ENCODE data around the gene RPS21. TPM values are rescaled to one million over a fixed set of nuclear protein-coding genes. Genes with fewer than 3 reads are reported as not detected.

RPS21 gene
- total and polyA plus RNA-seq, 2 of the 13 experiments (the other 11 are each of a cell fraction or from before 2014, with no cell fraction given) = 2,647 to 11,063 TPM

DNA sequence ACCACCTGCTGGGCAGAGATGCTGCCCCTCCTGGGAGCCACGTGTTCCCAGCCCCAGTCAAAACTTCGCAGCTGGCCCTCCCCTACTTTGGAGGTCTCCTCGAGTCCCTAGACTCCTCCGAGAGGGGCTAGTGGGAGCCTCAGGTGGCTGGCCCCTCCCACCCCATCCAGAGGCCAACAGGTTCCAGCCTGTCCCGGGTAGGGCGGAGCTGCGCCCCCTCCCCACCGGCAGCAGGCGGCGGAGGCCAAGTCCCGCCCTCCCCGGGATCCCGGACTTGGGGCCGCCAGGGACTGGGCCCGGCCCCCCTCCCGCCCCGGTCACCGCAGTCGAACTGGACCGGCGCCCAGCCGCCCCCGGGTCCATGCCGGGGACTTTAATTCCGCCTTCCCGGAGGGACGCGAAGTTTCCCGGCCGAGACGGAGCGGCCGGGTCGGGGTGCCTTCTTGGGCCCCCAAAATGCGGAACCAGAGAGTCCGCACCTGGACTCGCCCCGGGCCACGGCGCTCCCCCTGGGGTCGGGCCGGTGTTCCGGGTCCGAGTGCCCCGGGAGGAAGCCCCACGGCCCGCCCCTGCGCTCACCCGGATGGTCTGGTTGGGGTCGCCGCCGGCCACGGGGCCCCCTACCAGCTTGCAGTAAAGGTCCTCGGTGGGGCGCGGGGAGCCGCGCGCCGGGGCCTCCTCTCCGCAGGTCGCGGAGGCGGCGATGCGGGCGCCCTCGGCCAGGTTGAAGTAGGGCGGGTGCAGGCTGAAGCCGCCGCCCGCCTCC lies 20.4 kb upstream of the RPS21 start (continued):
- TF ChIP-seq, protein P1, sequence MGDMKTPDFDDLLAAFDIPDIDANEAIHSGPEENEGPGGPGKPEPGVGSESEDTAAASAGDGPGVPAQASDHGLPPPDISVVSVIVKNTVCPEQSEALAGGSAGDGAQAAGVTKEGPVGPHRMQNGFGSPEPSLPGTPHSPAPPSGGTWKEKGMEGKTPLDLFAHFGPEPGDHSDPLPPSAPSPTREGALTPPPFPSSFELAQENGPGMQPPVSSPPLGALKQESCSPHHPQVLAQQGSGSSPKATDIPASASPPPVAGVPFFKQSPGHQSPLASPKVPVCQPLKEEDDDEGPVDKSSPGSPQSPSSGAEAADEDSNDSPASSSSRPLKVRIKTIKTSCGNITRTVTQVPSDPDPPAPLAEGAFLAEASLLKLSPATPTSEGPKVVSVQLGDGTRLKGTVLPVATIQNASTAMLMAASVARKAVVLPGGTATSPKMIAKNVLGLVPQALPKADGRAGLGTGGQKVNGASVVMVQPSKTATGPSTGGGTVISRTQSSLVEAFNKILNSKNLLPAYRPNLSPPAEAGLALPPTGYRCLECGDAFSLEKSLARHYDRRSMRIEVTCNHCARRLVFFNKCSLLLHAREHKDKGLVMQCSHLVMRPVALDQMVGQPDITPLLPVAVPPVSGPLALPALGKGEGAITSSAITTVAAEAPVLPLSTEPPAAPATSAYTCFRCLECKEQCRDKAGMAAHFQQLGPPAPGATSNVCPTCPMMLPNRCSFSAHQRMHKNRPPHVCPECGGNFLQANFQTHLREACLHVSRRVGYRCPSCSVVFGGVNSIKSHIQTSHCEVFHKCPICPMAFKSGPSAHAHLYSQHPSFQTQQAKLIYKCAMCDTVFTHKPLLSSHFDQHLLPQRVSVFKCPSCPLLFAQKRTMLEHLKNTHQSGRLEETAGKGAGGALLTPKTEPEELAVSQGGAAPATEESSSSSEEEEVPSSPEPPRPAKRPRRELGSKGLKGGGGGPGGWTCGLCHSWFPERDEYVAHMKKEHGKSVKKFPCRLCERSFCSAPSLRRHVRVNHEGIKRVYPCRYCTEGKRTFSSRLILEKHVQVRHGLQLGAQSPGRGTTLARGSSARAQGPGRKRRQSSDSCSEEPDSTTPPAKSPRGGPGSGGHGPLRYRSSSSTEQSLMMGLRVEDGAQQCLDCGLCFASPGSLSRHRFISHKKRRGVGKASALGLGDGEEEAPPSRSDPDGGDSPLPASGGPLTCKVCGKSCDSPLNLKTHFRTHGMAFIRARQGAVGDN (CRISPR knock-in tag; IDR thresholded peaks at IDR 0.05) = peak; percentile 80
- TF ChIP-seq SOX13 (IDR thresholded peaks at IDR 0.05) (no peak), SOX13 (CRISPR knock-in tag; conservative IDR thresholded peaks at IDR 0.05 in 1 of 2, IDR thresholded peaks at IDR 0.05 in 1 of 2) (peak in 1 of 2 experiments; percentile 26; a peak in 1 of 4 replicates), MTF1 (CRISPR knock-in tag; IDR thresholded peaks at IDR 0.05) (0 out of 2 replicates have a peak, but pooled peaks have one; percentile 42), MTA3 (CRISPR knock-in tag; IDR thresholded peaks at IDR 0.05) (0 out of 2 replicates have a peak, but pooled peaks have one; percentile 34), ZNF83 (CRISPR knock-in tag; IDR thresholded peaks at IDR 0.05; ENCODE audit: borderline replicate concordance) (no peak; the same call in 1 of the 2 replicates), SP1 (IDR thresholded peaks at IDR 0.05) (no peak), SP1 (CRISPR knock-in tag; IDR thresholded peaks at IDR 0.05) (peak; percentile 48; the same call in 1 of the 2 replicates), ARHGAP35 (CRISPR knock-in tag; IDR thresholded peaks at IDR 0.05; ENCODE audit: borderline replicate concordance) (peak; percentile 61; the same call in 1 of the 2 replicates), MYNN (CRISPR knock-in tag; IDR thresholded peaks at IDR 0.05; ENCODE audit: low read depth) (no peak), CBFB (CRISPR knock-in tag; IDR thresholded peaks at IDR 0.05) (peak; percentile 64; the same call in 1 of the 2 replicates), ZNF557 (CRISPR knock-in tag; IDR thresholded peaks at IDR 0.05) (no peak), ZSCAN21 (CRISPR knock-in tag; IDR thresholded peaks at IDR 0.05; ENCODE audit: borderline replicate concordance) (0 out of 2 replicates have a peak, but pooled peaks have one; percentile 12), GABPB1 (CRISPR knock-in tag; IDR thresholded peaks at IDR 0.05) (peak; percentile 77), ZBTB38 (CRISPR knock-in tag; IDR thresholded peaks at IDR 0.05) (no peak), ZNF879 (CRISPR knock-in tag; IDR thresholded peaks at IDR 0.05) (no peak; the same call in 1 of the 2 replicates), PHF8 (CRISPR knock-in tag; IDR thresholded peaks at IDR 0.05) (peak; percentile 65)
- TF ChIP-seq, protein P2, sequence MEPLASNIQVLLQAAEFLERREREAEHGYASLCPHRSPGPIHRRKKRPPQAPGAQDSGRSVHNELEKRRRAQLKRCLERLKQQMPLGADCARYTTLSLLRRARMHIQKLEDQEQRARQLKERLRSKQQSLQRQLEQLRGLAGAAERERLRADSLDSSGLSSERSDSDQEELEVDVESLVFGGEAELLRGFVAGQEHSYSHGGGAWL (CRISPR knock-in tag; IDR thresholded peaks at IDR 0.05) = peak; percentile 43; the same call in 1 of the 2 replicates
- TF ChIP-seq, protein P3, sequence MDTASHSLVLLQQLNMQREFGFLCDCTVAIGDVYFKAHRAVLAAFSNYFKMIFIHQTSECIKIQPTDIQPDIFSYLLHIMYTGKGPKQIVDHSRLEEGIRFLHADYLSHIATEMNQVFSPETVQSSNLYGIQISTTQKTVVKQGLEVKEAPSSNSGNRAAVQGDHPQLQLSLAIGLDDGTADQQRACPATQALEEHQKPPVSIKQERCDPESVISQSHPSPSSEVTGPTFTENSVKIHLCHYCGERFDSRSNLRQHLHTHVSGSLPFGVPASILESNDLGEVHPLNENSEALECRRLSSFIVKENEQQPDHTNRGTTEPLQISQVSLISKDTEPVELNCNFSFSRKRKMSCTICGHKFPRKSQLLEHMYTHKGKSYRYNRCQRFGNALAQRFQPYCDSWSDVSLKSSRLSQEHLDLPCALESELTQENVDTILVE (CRISPR knock-in tag; IDR thresholded peaks at IDR 0.05) = peak; percentile 96
- TF ChIP-seq, protein P4, sequence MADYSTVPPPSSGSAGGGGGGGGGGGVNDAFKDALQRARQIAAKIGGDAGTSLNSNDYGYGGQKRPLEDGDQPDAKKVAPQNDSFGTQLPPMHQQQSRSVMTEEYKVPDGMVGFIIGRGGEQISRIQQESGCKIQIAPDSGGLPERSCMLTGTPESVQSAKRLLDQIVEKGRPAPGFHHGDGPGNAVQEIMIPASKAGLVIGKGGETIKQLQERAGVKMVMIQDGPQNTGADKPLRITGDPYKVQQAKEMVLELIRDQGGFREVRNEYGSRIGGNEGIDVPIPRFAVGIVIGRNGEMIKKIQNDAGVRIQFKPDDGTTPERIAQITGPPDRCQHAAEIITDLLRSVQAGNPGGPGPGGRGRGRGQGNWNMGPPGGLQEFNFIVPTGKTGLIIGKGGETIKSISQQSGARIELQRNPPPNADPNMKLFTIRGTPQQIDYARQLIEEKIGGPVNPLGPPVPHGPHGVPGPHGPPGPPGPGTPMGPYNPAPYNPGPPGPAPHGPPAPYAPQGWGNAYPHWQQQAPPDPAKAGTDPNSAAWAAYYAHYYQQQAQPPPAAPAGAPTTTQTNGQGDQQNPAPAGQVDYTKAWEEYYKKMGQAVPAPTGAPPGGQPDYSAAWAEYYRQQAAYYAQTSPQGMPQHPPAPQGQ (CRISPR knock-in tag; IDR thresholded peaks at IDR 0.05; ENCODE audit: borderline replicate concordance) = no peak
- TF ChIP-seq, protein P5, sequence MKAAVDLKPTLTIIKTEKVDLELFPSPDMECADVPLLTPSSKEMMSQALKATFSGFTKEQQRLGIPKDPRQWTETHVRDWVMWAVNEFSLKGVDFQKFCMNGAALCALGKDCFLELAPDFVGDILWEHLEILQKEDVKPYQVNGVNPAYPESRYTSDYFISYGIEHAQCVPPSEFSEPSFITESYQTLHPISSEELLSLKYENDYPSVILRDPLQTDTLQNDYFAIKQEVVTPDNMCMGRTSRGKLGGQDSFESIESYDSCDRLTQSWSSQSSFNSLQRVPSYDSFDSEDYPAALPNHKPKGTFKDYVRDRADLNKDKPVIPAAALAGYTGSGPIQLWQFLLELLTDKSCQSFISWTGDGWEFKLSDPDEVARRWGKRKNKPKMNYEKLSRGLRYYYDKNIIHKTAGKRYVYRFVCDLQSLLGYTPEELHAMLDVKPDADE (CRISPR knock-in tag; IDR thresholded peaks at IDR 0.05) = 0 out of 2 replicates have a peak, but pooled peaks have one; percentile 67

Measured in HepG2 (cell line).